Panc1 (cell line): ENCODE data around the gene SHISA5. TPM values are rescaled to one million over a fixed set of nuclear protein-coding genes. Genes with fewer than 3 reads are reported as not detected.

Source experiments
- ATAC-seq: fragments of 200-7000 bp; cut with Tn5 transposase; 2 replicates; pipeline ENCODE4 v1.9.1; 2020; ENCODE audit warnings: mild to moderate bottlenecking, moderate library complexity
- BruUV-seq: library from RNA; stranded (reverse); fragments of 400-500 nt; replicated peaks from 2 replicates; lab custom pipeline; 2021; lab: Mats Ljungman, UMichigan
- CTCF ChIA-PET: fragments of 300-600 bp; sonication (Branson Sonifier 250); formaldehyde crosslinking; loops from one replicate; lab custom pipeline; 2022; ENCODE audit warnings: antibody characterized with exemption; lab: Charles Lee
- POLR2A ChIA-PET: fragments of 300-600 bp; sonication (Branson Sonifier 250); formaldehyde crosslinking; loops from one replicate; lab custom pipeline; 2022; ENCODE audit warnings: antibody characterized with exemption; lab: Charles Lee
- DNase-seq: peaks from one replicate; pipeline ENCODE4 v3.0.0-alpha.2; 2010; ENCODE audit warnings: low read depth, low spot score
- H3K27ac ChIP-seq: 2 replicates; pipeline ENCODE4 v1.5.1; 2011; ENCODE audit warnings: mild to moderate bottlenecking, low read length, inconsistent platforms
- H3K27me3 ChIP-seq: fragments of 200-500 bp; sonication (Bioruptor generic); 2 replicates; pipeline ENCODE4 v1.6.0; 2014; ENCODE audit warnings: low read length, inconsistent platforms; ENCODE audit not compliant: control insufficient read depth, insufficient read depth
- H3K36me3 ChIP-seq: fragments of 200-500 bp; sonication (Bioruptor generic); 2 replicates; pipeline ENCODE4 v1.5.1; 2014; ENCODE audit warnings: inconsistent platforms, mild to moderate bottlenecking, low read length, moderate library complexity; ENCODE audit not compliant: control insufficient read depth, insufficient read depth
- H3K4me1 ChIP-seq: 2 replicates; pipeline ENCODE4 v1.5.1; 2011; ENCODE audit warnings: inconsistent platforms, mild to moderate bottlenecking, low read length, moderate library complexity; ENCODE audit not compliant: control insufficient read depth, insufficient read depth
- H3K4me3 ChIP-seq, 2 experiments: 2 replicates each; pipeline ENCODE4 v1.5.1; 2011 to 2012; ENCODE audit warnings: low read depth in 2 of 2, low read length in 2 of 2, mild to moderate bottlenecking in 2 of 2, inconsistent platforms in 1 of 2, moderate library complexity in 1 of 2
- H3K9me3 ChIP-seq: fragments of 200-500 bp; sonication (Bioruptor generic); 2 replicates; pipeline ENCODE4 v1.5.1; 2014; ENCODE audit warnings: low read depth, mild to moderate bottlenecking, inconsistent platforms, low read length, moderate library complexity; ENCODE audit not compliant: control insufficient read depth, insufficient read depth
- POLR2AphosphoS5 ChIP-seq: IDR thresholded peaks from 2 replicates; pipeline ENCODE4 v1.6.1; 2012; ENCODE audit warnings: mild to moderate bottlenecking, low read depth, low read length, moderate library complexity
- SIN3A ChIP-seq: IDR thresholded peaks from 2 replicates; pipeline ENCODE4 v1.6.1; 2012; ENCODE audit warnings: low read depth, mild to moderate bottlenecking, low read length, moderate library complexity, borderline replicate concordance; ENCODE audit not compliant: insufficient read depth
- TCF7L2 ChIP-seq: IDR thresholded peaks from 2 replicates; pipeline ENCODE4 v1.6.1; 2011; ENCODE audit warnings: mild to moderate bottlenecking, low read depth, low read length, inconsistent platforms
- in situ Hi-C: cut with HindIII; loops from 2 replicates; pipeline ENCODE4 v1.10.0; 2016; ENCODE audit warnings: low sequenced_read_pairs, low pct_unique_long_range_greater_than_20kb
- intact Hi-C: fragments of 100-400 bp; cut with micrococcal nuclease; formaldehyde crosslinking; loops from one replicate; pipeline ENCODE4 v1.10.0; 2022; ENCODE audit not compliant: unreplicated experiment
- total RNA-seq: library from RNA; stranded (reverse); gene quantifications from one replicate; pipeline ENCODE4 v1.2.1, GENCODE V29; 2021; ENCODE audit not compliant: unreplicated experiment
- TF ChIP-seq, protein P1 (sequence below): fragments of 450-650 bp; IDR thresholded peaks from 2 replicates; pipeline ENCODE4 v1.5.1; 2017; ENCODE audit warnings: mild to moderate bottlenecking
- TF ChIP-seq, protein P2 (sequence below), 2 experiments: IDR thresholded peaks; 2 replicates each; pipeline ENCODE4 v1.6.1; 2011 to 2012; ENCODE audit warnings: low read depth in 2 of 2, control low read depth in 1 of 2, low read length in 1 of 2, mild to moderate bottlenecking in 1 of 2, moderate library complexity in 1 of 2; ENCODE audit not compliant: insufficient read depth in 1 of 2

Gene SHISA5
- total RNA-seq, 1 experiment from 2014 or later, result 122 TPM

DNA sequence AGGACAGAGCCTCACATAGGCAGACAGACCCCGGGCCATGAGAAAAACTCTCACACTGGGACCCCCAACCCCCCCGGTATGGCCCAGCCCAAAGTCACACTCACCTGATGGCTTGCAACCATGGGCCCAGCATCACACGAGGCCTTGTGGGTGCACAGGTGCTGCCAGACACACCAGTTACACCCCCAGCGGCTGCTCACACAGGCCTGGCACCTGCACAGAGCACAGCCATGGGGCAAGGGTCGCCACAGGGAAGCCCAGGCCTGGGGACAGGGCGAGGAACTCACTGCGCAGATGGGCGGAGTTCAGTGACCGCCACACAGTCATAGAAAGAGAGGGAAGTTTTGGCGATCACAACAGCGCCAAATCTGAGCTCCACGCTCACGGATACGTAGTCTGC, 83.4 kb downstream of the SHISA5 start:
- H3K4me1 ChIP-seq, result no peaks in the 10 kb centered on the region

DNA sequence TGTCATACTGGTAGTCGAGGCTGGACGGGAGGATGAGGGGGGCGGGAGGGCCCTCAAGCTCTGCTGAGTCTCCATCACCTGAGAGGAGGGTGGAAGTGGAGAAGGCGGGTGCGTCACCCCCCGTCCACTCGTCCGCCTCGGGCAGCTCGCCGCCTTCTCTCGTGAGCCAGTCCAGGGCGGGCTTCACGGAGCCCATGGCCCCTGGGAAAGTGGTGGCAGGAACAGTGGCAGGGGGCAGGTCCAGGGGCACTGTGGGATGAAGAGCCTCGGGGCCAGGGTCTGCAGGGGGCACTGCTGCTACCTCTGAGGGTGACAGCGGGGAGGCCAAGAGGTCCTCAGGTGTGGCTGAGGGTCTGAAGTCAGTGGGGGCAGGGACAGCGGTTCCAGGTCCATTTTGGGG, 84.4 kb downstream of the SHISA5 start:
- Histone ChIP-seq H3K36me3 (no peaks in the 10 kb centered on the region), H3K9me3 (no peaks in the 10 kb centered on the region), H3K4me1 (no peaks in the 10 kb centered on the region), H3K4me3 (no peak overlapping the region), H3K27me3 (no peaks in the 10 kb centered on the region), H3K27ac (no peak overlapping the region)
- DNase-seq (no peak), ATAC-seq (no peak)
- TF ChIP-seq, protein P1, sequence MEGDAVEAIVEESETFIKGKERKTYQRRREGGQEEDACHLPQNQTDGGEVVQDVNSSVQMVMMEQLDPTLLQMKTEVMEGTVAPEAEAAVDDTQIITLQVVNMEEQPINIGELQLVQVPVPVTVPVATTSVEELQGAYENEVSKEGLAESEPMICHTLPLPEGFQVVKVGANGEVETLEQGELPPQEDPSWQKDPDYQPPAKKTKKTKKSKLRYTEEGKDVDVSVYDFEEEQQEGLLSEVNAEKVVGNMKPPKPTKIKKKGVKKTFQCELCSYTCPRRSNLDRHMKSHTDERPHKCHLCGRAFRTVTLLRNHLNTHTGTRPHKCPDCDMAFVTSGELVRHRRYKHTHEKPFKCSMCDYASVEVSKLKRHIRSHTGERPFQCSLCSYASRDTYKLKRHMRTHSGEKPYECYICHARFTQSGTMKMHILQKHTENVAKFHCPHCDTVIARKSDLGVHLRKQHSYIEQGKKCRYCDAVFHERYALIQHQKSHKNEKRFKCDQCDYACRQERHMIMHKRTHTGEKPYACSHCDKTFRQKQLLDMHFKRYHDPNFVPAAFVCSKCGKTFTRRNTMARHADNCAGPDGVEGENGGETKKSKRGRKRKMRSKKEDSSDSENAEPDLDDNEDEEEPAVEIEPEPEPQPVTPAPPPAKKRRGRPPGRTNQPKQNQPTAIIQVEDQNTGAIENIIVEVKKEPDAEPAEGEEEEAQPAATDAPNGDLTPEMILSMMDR, result no peak
- TF ChIP-seq SIN3A (no peak), POLR2AphosphoS5 (no peak), TCF7L2 (no peak)
- TF ChIP-seq, protein P2, sequence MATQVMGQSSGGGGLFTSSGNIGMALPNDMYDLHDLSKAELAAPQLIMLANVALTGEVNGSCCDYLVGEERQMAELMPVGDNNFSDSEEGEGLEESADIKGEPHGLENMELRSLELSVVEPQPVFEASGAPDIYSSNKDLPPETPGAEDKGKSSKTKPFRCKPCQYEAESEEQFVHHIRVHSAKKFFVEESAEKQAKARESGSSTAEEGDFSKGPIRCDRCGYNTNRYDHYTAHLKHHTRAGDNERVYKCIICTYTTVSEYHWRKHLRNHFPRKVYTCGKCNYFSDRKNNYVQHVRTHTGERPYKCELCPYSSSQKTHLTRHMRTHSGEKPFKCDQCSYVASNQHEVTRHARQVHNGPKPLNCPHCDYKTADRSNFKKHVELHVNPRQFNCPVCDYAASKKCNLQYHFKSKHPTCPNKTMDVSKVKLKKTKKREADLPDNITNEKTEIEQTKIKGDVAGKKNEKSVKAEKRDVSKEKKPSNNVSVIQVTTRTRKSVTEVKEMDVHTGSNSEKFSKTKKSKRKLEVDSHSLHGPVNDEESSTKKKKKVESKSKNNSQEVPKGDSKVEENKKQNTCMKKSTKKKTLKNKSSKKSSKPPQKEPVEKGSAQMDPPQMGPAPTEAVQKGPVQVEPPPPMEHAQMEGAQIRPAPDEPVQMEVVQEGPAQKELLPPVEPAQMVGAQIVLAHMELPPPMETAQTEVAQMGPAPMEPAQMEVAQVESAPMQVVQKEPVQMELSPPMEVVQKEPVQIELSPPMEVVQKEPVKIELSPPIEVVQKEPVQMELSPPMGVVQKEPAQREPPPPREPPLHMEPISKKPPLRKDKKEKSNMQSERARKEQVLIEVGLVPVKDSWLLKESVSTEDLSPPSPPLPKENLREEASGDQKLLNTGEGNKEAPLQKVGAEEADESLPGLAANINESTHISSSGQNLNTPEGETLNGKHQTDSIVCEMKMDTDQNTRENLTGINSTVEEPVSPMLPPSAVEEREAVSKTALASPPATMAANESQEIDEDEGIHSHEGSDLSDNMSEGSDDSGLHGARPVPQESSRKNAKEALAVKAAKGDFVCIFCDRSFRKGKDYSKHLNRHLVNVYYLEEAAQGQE (IDR thresholded peaks at IDR 0.05; ENCODE audit: insufficient read depth in 1 of 2, low read depth in 2 of 2, low read length in 1 of 2), result no peak
- in situ Hi-C loops (no loop called here), intact Hi-C loops (no loop called here)
- no TSS peak for BruUV-seq
- ChIA-PET POLR2A (no interaction called here), CTCF (interaction anchor here (1.5 kb wide), 1 partner anchor 17 kb away, joined by 7 read pairs; no protein-coding TSS in a partner anchor)

More for the DNA sequence above, 83.4 kb downstream of the SHISA5 start:
- intact Hi-C loops, result no loop called here
- no peaks in the 10 kb centered on the region for H3K27me3 ChIP-seq
- H3K27ac ChIP-seq, result no peak overlapping the region
- no peak overlapping the region for H3K4me3 ChIP-seq
- TF ChIP-seq SIN3A (no peak), POLR2AphosphoS5 (no peak), TCF7L2 (no peak)
- TF ChIP-seq, protein P2 (IDR thresholded peaks at IDR 0.05; ENCODE audit: insufficient read depth in 1 of 2, low read depth in 2 of 2, low read length in 1 of 2), result no peak
- TF ChIP-seq, protein P1, result no peak
- in situ Hi-C loops, result no loop called here
- CTCF ChIA-PET, result no interaction called here
- POLR2A ChIA-PET, result no interaction called here
- H3K9me3 ChIP-seq, result no peaks in the 10 kb centered on the region
- DNase-seq (no peak), ATAC-seq (no peak)
- BruUV-seq, result no TSS peak
- H3K36me3 ChIP-seq, result no peaks in the 10 kb centered on the region
